Fibroblast of lung (primary cell): ENCODE data around the gene GRK6.

Source experiments
- CTCF ChIP-seq, 2 donors: IDR thresholded peaks in 1 of 2; conservative IDR thresholded peaks in 1 of 2; 1 replicate in 1 of 2; 2 replicates in 1 of 2; pipeline ENCODE4 v1.5.1; 2011 to 2012; ENCODE audit warnings: low read length in 2 of 2, control low read depth in 1 of 2, inconsistent platforms in 1 of 2, low read depth in 1 of 2, mild to moderate bottlenecking in 1 of 2
- EZH2 ChIP-seq: IDR thresholded peaks from 2 replicates; pipeline ENCODE4 v1.5.1; 2012; ENCODE audit warnings: low read length, control low read depth, mild to moderate bottlenecking; ENCODE audit errors: missing control alignments

DNA sequence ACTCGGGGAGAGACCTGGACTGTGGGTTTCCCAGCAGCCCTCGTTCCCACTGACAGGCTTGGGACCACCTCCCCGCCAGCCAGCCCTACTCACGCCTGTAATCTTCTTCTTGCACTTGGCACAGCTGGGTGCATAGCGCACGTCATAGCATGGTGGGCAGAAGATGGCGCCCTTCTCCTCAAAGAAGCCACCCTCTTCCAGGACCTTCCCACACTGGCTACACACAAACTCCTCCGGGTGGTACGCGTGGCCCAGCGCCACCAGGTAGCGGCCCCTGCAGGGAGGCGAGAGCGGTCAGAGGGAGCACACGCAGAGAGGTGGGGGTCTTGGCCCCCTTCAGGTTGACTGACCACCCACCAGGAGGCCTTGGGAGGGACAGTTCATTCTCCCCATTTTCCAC, 61.5 kb downstream of the GRK6 start:
- TF ChIP-seq EZH2 (no peak), CTCF (conservative IDR thresholded peaks at IDR 0.05 in 1 of 2, IDR thresholded peaks at IDR 0.05 in 1 of 2; ENCODE audit: low read depth in 1 of 2, low read length in 2 of 2) (no peak)
